Activated CD4-positive, alpha-beta T cell treated with anti-CD3 and anti-CD28 coated beads, Interleukin-2, Interleukin-6, amounts not matched to agents 100 ng/mL and 50 ng/mL, durations not matched to agents 16 hours and 8 hours (primary cell): Measurements from ENCODE around the gene ACAA2.

Experiments
- DNase-seq: peaks from one replicate; pipeline ENCODE4 v3.0.0-alpha.2; 2020

The ACAA2 gene

DNA sequence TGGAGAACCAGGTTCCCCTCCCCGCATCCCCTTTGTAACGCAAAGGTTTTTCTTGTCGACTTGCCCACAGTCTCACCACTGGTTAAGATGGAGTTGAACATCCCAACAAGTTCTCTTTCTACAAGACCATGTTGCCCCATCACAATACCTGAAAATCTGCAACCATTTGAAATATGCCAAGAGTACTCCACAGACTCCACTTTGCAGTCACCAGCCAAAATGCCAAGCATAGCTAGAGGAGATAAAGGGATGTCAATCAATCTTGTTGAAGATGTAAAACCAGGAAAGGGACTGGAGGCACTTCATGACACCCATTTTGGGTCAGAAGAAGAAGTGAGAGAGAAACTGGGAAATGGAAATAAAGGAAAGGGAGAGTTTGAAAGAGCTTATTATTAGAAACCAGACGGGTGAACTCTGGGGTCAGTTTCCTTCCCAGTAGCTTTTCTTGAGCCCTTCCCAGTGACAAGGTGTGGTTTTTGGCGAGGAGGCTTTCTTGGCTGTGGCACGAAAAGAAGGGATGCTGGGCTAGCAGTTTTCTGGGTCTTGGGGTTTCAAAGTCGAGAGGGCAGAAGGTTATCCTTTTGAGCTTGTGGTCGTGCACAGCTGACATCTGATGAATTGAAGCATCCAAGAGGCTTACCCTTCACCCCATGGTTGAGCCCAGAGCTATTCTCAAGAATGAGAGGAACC lies 79.3 kb downstream of the ACAA2 start:
- no peak for DNase-seq

DNA sequence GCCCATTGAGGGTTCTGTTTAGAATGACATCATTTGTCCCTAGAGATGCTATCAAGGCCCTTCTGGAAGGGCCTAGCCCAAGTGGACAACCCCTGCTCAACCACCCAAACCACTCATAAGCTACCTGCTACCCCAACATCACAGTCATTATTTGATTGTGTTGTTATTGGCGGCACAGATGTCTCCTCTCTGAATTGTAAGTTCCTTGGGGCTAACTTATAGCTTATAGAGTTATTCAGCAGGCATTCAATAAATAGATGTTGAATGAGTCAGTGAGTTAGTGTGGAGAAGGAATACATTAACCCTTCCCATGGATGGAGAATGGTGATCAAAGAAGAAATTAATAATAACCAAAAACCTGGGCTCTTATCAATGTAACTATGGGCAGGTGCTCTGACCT lies 80.0 kb downstream of the ACAA2 start:
- no peak for DNase-seq
